IMR-90 (cell line): ENCODE results near the gene PXDC1.

Experiments
- CEBPB ChIP-seq: IDR thresholded peaks from 2 replicates; pipeline ENCODE4 v1.6.1; 2012; ENCODE audit warnings: low read depth, low read length, improper control_type of control experiment
- POLR2A ChIP-seq: IDR thresholded peaks from 2 replicates; pipeline ENCODE4 v1.6.1; 2012; ENCODE audit warnings: mild to moderate bottlenecking, low read depth, low read length
- RFX5 ChIP-seq: IDR thresholded peaks from 2 replicates; pipeline ENCODE4 v1.8.0; 2012; ENCODE audit warnings: low read depth, mild to moderate bottlenecking, low read length, moderate library complexity
- TF ChIP-seq, protein P1 (sequence below): conservative IDR thresholded peaks from 2 replicates; pipeline ENCODE4 v1.5.1; 2012; ENCODE audit warnings: mild to moderate bottlenecking, low read depth, low read length, improper control_type of control experiment
- TF ChIP-seq, protein P2 (sequence below): fragments of 150-350 bp; IDR thresholded peaks from 2 replicates; pipeline ENCODE4 v1.6.1; 2017; ENCODE audit warnings: mild to moderate bottlenecking, antibody characterized with exemption, low read length, low read depth

DNA sequence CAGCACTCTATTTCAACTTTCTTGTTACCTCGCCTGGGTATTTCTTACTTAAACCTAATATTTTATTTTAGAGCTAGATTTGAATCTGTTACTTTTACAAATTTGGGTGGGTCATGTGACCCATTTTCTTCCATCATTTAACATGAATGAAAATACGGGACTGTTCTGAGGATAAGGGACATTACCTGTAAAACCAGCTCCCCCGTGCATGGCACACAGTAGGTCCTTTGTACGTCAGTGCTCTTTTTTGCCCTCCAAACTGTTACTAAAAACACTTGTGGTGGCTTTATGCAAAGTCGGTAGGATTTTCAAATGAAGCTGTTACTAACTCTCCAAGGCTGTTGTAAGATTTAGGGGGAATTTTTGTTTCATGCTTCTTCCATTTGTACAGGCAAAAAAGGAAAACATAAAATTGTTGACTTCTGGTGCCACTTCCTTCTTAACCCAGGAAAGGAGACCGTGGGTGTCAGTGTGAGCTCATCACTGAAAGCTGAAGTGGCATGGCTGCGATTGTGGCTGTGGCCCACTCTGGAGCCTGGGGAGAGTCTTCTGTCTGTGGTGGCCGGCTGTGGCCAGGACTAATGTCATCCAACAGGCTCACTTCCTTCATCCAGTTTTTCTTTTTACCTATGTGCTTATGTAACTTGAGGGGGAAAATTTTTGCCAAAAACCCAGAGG lies 40.2 kb upstream of the PXDC1 start:
- TF ChIP-seq, protein P1, sequence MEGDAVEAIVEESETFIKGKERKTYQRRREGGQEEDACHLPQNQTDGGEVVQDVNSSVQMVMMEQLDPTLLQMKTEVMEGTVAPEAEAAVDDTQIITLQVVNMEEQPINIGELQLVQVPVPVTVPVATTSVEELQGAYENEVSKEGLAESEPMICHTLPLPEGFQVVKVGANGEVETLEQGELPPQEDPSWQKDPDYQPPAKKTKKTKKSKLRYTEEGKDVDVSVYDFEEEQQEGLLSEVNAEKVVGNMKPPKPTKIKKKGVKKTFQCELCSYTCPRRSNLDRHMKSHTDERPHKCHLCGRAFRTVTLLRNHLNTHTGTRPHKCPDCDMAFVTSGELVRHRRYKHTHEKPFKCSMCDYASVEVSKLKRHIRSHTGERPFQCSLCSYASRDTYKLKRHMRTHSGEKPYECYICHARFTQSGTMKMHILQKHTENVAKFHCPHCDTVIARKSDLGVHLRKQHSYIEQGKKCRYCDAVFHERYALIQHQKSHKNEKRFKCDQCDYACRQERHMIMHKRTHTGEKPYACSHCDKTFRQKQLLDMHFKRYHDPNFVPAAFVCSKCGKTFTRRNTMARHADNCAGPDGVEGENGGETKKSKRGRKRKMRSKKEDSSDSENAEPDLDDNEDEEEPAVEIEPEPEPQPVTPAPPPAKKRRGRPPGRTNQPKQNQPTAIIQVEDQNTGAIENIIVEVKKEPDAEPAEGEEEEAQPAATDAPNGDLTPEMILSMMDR = no peak
- TF ChIP-seq POLR2A (no peak), RFX5 (no peak), CEBPB (no peak)
- TF ChIP-seq, protein P2, sequence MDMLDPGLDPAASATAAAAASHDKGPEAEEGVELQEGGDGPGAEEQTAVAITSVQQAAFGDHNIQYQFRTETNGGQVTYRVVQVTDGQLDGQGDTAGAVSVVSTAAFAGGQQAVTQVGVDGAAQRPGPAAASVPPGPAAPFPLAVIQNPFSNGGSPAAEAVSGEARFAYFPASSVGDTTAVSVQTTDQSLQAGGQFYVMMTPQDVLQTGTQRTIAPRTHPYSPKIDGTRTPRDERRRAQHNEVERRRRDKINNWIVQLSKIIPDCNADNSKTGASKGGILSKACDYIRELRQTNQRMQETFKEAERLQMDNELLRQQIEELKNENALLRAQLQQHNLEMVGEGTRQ = no peak
